Measurements from ENCODE around the gene GALNT2.

Gene GALNT2

GRCh38 chr1:230073371-230074035 lies 6.5 kb downstream of the GALNT2 start:
- DNase-seq = no peak

- no peak for DNase-seq
These were observed 7.2 kb downstream of the GALNT2 start for GRCh38 chr1:230074270-230074669.

DNA sequence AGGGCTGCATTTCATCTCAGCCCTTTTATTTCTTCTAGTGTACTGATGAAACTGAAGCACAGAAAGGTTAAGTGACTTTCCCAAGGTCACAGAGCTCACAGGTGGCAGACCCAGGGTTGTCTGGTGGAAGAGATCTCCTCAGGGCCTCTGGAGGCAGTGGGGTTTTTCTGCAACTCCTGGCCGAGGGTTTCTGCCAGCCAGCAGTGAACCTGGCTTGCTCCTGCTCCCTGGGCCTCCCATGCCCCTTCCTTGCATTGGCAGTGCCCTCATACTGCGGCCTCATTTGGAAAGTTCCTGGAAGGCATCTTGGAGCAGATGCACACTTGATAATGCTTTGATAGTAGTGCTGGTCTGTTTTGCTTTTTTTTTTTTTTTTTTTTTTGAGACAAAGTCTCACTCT lies 7.7 kb downstream of the GALNT2 start:
- DNase-seq = no peak

DNA sequence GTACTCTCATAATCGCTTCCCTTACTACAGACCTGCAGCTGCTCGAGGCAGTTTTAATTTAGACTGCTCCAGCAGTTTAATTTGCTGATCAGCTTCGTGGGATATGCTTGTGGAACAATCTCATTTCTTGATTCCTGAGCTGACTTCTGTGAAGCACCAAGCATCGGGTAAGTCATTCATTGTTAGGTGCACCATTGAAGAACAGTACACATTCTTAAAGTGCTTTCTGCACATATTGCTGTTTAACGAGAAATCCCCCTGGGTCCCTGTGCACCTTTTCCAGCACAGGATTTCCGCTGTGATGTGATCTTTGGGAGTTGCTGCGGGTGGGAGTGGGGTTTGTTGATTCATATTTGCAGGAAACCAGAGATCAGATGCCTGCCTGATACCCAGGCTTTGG lies 9.1 kb downstream of the GALNT2 start:
- DNase-seq = no peak

DNA sequence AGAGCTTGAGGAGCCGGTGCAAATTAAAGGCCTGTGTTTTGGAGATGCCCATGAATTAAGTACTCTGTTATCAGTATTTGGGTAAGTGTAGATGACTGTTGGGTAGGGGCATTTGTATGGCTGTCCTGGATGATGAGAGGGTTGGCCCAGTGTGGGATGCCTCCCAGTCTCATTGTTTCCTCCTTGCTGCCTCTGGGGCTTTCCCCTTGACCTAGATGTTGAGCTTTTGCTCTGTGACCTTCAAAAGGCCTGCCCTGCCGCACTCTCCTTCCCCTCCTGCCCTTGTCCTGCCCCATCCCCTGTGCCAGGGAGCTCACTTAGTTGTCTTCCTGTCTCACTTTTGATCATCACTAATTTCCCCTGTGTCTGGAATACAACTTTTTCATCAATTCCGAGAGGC lies 10.0 kb downstream of the GALNT2 start:
- no peak for DNase-seq

DNA sequence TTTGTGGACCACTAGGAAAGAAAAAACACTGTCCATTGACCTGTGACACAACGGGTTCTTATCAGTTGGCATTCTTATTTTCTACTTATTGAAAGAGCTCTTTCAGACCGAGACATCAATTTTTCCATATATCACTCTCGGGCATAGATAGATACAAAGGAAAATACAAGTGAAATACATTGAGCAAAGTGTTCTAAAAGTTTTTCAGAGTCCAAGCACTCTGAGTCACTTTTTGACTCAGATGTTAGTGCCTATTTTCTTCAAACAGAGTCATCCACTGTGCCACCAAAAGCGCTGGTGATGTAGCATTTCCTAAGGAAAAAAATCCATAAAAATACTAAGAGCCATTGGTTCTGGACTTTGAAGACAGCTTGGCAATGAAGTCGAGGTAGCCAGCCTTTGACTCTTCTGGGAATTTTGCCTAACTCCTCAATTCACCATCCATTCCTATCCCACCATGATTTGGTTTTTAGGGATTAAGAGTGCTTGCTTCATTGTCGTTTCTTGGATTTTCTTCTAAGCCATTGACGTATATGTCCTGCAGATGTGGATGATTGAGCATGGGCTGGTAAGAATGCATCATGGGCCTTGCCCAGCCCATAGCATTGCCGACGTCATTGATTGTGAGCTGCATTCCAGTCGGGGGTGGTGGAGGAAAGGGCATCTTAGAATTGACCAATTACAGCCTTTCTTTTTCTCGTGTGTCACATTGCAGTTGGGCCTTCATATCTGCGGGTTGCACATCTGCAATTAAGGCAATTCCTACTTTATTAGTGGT lies 10.6 kb downstream of the GALNT2 start:
- no peak for DNase-seq

DNA sequence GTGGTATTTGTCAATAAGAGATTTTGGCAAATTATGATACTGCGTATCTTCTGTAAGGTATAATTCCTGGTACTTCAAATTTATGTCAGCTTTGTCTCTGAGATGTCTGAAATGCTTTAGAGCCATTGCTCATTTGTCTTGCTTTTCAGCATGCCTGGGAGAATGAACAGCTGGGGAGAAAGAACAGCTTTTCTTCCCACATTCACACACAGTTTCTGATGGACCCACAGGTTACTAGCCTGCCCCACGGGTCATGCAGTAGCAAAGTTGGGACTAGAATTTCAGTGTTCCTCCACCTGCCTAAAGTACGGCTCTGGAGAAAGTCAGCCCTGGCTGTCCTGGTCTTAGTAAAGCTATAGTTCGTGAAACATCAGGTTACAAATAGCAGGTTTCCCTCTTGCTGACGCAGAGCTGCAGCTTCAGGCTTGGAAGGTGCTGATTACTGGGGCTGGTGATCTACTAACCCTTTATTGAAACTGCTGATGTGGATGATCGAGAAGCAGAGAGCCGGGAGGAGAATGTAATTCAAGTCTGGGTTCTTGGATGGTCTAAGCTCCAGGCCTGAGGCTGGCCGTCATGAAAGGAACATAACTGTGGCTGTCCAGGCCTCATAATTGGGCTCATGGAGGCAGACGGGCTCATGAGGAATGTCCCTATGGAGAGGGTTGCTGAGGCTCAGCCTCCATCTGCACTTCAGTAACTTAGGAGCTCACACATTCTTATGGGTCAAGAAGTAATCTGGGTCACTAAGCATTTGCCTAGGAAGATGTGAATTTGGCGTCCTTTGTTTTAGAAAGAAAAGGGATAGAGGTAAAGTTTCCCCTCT lies 12.4 kb downstream of the GALNT2 start:
- no peak for DNase-seq

GRCh38 chr1:230080822-230081221 lies 13.8 kb downstream of the GALNT2 start:
- no peak for DNase-seq

DNA sequence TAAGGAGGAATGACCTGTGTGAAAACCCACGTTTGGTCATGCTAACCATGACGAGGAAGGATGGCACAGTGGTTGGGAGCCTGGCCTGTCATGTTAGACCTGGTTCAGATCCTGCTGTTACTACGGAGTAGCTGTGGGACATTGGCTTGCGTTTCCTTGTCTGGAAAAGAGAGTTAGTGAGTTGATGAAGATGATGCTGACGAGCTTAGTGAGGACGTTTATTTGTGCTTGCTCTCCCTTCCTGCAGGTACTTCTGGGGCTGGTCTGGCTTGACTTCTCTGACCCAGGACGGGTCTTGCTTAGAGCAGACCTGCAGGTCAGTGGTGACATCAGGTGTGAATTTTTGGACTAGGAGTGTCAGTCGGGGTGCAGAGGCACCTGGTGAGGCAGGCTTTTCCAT lies 14.7 kb downstream of the GALNT2 start:
- no peak for DNase-seq

GRCh38 chr1:230082211-230082610 lies 15.2 kb downstream of the GALNT2 start:
- DNase-seq = no peak

GRCh38 chr1:230083053-230083452 lies 16.0 kb downstream of the GALNT2 start:
- no peak for DNase-seq

DNA sequence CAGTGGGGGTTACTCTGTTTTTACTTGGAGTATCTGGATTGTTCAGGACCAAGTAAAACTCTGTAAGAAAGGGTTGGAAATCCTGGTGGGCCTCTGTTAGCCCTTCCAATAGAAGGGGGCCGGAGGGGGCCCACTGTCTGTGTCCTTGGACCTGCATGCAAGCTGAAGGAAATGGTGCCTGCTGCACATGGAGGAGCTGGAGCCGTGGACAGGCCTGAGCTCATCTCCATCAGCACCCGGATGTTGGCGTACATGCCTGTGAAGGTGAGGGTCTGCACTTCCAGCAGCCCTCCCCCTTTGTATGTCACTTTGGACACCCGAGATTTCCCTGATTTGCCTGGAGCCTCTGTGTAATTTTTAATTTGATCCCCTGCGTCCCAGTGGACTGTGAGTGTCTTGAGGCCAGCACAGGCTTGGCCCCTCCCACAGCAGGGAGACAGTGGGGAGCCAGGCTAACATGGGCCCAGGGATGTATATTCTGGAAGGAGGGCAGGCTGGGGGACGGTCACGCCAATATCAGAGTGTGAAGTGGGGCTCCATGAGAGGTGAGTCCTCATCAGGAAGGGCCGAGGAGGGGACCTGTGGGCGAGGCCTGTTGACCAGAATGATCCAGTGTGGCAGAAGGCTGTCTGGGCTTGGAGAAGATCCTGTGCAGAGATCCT lies 16.8 kb downstream of the GALNT2 start:
- no peak for DNase-seq

GRCh38 chr1:230084408-230085177 lies 17.6 kb downstream of the GALNT2 start:
- peak in 2 of 5 experiments; percentile 39 to 80 for DNase-seq

GRCh38 chr1:230085178-230085515 lies 18.1 kb downstream of the GALNT2 start:
- DNase-seq = no peak

DNA sequence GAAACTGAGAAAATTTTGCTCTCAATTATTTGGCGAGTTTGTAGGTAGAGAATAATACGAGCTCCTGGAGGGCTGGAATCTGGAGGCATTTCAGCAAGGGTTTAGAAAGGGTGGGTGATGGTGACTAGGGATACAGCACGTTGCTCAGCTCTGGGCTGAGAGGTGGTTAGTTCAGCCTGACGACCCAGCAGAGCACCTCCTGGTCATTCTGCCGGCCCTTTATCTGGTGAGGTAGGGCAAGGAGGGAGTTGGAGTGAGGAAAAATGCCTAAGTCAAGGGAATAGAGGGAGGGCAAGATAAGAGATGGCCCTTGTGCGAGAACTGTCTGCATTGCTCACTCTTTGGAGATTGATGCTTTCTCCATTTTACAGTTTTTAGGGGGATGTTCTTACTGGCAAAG lies 19.1 kb downstream of the GALNT2 start:
- no peak for DNase-seq

DNA sequence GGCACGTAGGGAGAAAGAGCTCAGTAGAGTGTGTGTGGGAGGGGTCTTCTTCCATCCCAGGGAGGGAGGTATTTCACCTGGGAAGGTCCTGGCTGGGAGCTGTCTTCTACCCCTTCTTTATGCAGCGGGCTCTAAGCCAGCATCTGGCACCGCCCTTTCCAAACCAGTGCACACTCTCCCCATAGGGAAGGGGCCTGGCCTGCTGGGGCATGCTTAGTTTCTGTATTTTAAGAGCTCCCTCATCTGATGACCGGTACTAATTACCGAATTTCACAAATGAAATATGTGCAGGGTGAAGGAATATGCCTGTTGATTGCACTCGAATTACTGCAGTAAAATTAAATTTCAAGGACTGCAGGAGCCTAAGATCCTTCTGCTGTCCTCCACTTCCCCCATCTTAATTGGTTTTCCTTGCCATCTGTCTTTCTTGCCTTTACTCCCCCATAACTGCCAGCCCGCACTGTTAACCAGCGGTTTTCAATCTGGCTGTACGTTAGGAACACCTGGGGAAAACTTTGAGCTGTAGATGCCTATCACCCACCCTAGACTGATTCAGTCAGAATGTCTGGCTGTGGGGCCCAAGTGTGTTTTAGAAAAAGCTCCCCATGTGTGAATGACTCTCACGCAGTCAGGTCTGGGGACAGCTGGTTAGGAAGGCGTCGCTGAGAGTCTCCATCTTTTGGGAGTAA lies 20.1 kb downstream of the GALNT2 start:
- DNase-seq = no peak

DNA sequence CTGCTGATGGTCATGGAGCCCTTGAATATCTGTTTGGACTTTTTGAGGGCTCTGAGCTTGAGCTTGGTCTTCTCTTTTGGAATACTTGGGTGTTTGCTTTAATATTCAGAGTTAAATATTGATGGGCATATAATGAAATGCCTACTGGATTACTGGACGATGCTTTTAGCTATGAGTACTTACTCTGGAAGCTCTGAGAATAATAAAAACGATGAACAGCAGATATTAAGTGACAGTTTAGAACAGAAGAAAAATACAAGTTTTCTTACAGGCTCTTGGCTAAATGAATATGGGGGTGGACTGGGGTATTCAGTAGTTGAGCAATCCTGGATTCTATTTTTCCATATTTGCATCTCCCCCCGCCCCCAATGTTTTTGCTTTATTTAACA lies 20.7 kb downstream of the GALNT2 start:
- no peak for DNase-seq

DNA sequence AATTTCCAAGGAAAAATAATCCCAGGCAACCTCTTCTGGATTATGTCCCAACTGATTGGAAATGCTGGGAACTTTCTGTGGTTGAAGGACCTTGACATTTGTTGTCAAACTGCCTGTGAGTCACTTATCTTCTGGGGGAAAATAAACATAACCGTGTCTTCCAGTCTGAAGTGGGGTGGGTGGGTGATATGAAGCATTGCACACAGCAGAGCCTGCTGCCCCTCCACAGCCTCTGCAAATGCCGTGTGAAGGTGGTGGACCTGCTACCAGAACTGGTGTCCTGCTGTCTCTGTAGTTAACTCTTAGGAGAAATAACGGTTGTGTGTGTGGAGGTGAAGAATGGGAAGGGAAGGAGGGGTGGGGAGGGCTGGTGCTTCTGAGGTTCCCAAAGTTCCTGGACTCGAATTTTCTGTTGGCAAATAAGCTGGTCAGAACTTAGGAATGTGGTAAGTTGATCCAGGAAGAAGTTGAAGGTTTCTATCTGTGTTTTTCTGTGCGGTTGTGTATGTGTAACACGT lies 23.2 kb downstream of the GALNT2 start:
- no peak for DNase-seq

DNA sequence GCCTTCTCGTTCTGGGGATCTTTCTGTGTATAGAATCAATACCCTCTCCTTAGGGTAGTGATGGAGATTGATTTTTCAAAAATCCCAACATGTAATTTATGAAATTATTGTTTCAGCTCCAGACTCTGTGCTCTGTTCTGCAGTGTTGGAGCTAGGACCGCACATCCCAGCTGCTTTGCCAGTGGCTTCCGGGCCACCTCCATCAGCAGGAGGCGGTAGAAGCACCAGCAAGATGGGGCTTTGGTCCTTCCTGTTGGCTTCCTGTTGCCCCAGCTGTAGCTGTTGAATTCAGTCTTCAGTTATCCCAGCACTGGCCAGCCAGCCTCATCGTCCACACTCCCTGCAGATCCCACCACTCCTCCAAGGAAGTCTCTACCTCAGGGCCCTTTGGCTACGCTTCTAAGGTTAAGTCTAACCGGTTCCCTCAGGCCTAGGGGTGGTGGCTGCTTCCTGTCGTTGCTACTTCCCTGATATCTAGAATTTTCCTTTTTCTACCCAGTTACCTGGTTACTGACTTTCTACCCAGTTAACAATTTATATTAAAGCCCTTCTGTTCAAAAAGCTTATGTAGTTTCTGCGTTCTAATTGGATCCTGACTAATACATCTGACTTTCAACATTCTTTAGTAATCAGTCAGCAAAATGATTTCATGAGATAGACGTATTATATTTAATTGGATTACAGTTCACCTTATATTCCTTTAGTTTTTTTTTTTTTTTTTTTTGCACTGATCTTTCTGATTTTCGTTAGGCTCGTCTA lies 24.6 kb downstream of the GALNT2 start:
- no peak for DNase-seq

DNA sequence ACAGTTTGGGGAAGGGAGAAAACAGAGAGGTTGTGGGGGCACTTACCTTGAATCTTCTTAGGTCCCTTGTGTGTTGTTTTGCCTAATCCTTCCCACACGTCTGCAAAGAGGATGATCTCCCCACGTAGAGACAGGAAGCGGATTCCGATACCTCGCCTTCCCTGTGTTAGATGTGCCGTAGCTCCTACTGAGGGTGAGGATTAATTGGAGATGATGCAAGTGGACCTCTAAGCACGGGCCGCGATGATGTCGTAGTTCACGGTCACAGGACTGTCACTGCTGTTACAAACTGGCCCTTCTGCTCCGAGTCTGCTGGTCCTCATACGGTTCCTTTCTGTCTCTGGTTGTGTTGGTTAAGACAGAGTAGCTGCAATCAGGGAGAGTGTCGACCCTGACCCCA lies 27.7 kb downstream of the GALNT2 start:
- no peak for DNase-seq

- DNase-seq = no peak
These were observed 28.9 kb downstream of the GALNT2 start for GRCh38 chr1:230095938-230096337.
